K562 (cell line): ENCODE data around the gene CTTNBP2NL. TPM values are rescaled to one million over a fixed set of nuclear protein-coding genes. Genes with fewer than 3 reads are reported as not detected.

ENCODE experiments used
- ATAC-seq: fragments of 200-7000 bp; cut with Tn5 transposase; 3 replicates; pipeline ENCODE4 v1.9.1; 2020; ENCODE audit warnings: moderate library complexity
- BruUV-seq: library from RNA; stranded (reverse); fragments of 400-500 nt; replicated peaks from 2 replicates; lab custom pipeline; 2021; lab: Mats Ljungman, UMichigan
- CTCF ChIA-PET: fragments of 300-600 bp; formaldehyde crosslinking; extraction: SDS; loops from one replicate; lab custom pipeline; 2021; ENCODE audit warnings: low intra/inter-chr PET ratio; lab: Yijun Ruan, JAX
- POLR2A ChIA-PET: fragments of 300-600, 350-650 bp; sonication (Branson Sonifier 250); formaldehyde crosslinking; extraction: SDS; loops from one replicate; lab custom pipeline; 2021; ENCODE audit warnings: antibody characterized with exemption, inconsistent platforms; lab: Yijun Ruan, JAX
- DNase-seq, 4 experiments: peaks; one replicate each; pipeline versions ENCODE4 v3.0.0 to v3.0.0-alpha.2; 2011 to 2018; ENCODE audit warnings: low spot score in 3 of 4, mixed read lengths in 3 of 4; ENCODE audit errors: extremely low read depth in 1 of 4
- FAIRE-seq: peaks from 2 replicates; lab custom pipeline; 2011; peaks lifted over from hg19 to GRCh38; lab: Jason Lieb, UNC
- H2AFZ ChIP-seq: 2 replicates; pipeline ENCODE4 v1.6.0; 2011; ENCODE audit warnings: low read depth, low read length, control low read depth, inconsistent platforms
- H3K27ac ChIP-seq: fragments of 200-600 bp; 3 replicates; pipeline ENCODE4 v1.8.0; 2011; ENCODE audit warnings: low read depth, mild to moderate bottlenecking, control low read depth, inconsistent platforms, low read length, moderate library complexity, mixed read lengths; ENCODE audit errors: extremely low read depth
- H3K27me3 ChIP-seq, 2 experiments: fragments of 300-600 bp in 1 of 2; 2 replicates in 1 of 2; 3 replicates in 1 of 2; pipeline versions ENCODE4 v1.6.0 to v1.8.0; 2011; ENCODE audit warnings: inconsistent platforms in 2 of 2, low read length in 2 of 2, mild to moderate bottlenecking in 1 of 2, mixed read lengths in 1 of 2, moderate library complexity in 1 of 2; ENCODE audit not compliant: control insufficient read depth in 2 of 2, insufficient read depth in 2 of 2
- H3K36me3 ChIP-seq: fragments of 300-600 bp; 3 replicates; pipeline ENCODE4 v1.8.0; 2011; ENCODE audit warnings: mild to moderate bottlenecking, low read length, inconsistent platforms; ENCODE audit not compliant: control insufficient read depth, insufficient read depth
- H3K4me1 ChIP-seq, 2 experiments: fragments of 200-600 bp in 1 of 2; replicated peaks in 1 of 2; 2 replicates in 1 of 2; 3 replicates in 1 of 2; pipeline versions ENCODE4 v1.5.1 to v1.8.0; 2011; ENCODE audit warnings: inconsistent platforms in 2 of 2, low read length in 2 of 2, mild to moderate bottlenecking in 1 of 2, mixed read lengths in 1 of 2, moderate library complexity in 1 of 2; ENCODE audit not compliant: control insufficient read depth in 2 of 2, insufficient read depth in 2 of 2
- H3K4me2 ChIP-seq: 2 replicates; pipeline ENCODE4 v1.6.1; 2011; ENCODE audit warnings: low read length, control low read depth, inconsistent platforms, mixed read lengths; ENCODE audit not compliant: insufficient read depth
- H3K4me3 ChIP-seq: fragments of 200-600 bp; sonication (generic), shearing (Covaris generic); 2 replicates; pipeline ENCODE4 v1.5.1; 2016; ENCODE audit warnings: control low read depth, inconsistent platforms
- H3K79me2 ChIP-seq: fragments of 200-600 bp; 3 replicates; pipeline ENCODE4 v1.8.0; 2011; ENCODE audit warnings: low read length, inconsistent platforms; ENCODE audit not compliant: control insufficient read depth, insufficient read depth
- H3K9ac ChIP-seq, 2 experiments: 2 replicates each; pipeline versions ENCODE4 v1.6.0 to v1.6.1; 2011; ENCODE audit warnings: low read depth in 2 of 2, low read length in 2 of 2, control low read depth in 1 of 2, inconsistent platforms in 1 of 2, mild to moderate bottlenecking in 1 of 2, mixed read lengths in 1 of 2; ENCODE audit not compliant: insufficient read depth in 1 of 2
- H3K9me1 ChIP-seq: one replicate; pipeline ENCODE4 v1.6.0; 2011; ENCODE audit warnings: inconsistent platforms, mild to moderate bottlenecking, low read length, moderate library complexity; ENCODE audit not compliant: control insufficient read depth, insufficient read depth
- H3K9me3 ChIP-seq: replicated peaks from 2 replicates; pipeline ENCODE4 v1.5.1; 2011; ENCODE audit warnings: low read depth, low read length, inconsistent platforms; ENCODE audit not compliant: control insufficient read depth, insufficient read depth
- H4K20me1 ChIP-seq: replicated peaks from 2 replicates; pipeline ENCODE4 v1.6.1; 2011; ENCODE audit warnings: low read length, inconsistent platforms, mixed read lengths; ENCODE audit not compliant: control insufficient read depth, insufficient read depth
- ELF4 ChIP-seq: fragments of 450-650 bp; formaldehyde crosslinking; IDR thresholded peaks from 2 replicates; pipeline ENCODE4 v1.4.0; 2022; ENCODE audit warnings: missing genetic modification characterization
- ERF ChIP-seq: fragments of 450-650 bp; formaldehyde crosslinking; IDR thresholded peaks from 2 replicates; pipeline ENCODE4 v1.4.0; 2020; ENCODE audit warnings: mild to moderate bottlenecking, mixed read lengths
- GABPB2 ChIP-seq: fragments of 250-450 bp; sonication (Bioruptor Pico); conservative IDR thresholded peaks from 2 replicates; pipeline ENCODE4 v1.5.1; 2021; ENCODE audit warnings: mild to moderate bottlenecking
- HOXB6 ChIP-seq: fragments of 250-450 bp; sonication (Bioruptor Pico); IDR thresholded peaks from 2 replicates; pipeline ENCODE4 v1.5.1; 2022; ENCODE audit warnings: mild to moderate bottlenecking, borderline replicate concordance
- LCOR ChIP-seq: sonication (generic); formaldehyde crosslinking; IDR thresholded peaks from 2 replicates; pipeline ENCODE4 v1.8.0; 2022; ENCODE audit warnings: mild to moderate bottlenecking, missing genetic modification reagents
- MIER1 ChIP-seq: fragments of 450-650 bp; IDR thresholded peaks from 2 replicates; pipeline ENCODE4 v1.6.1; 2016; ENCODE audit warnings: antibody characterized with exemption, mild to moderate bottlenecking, low read depth
- NCOR1 ChIP-seq: fragments of 450-650 bp; IDR thresholded peaks from 2 replicates; pipeline ENCODE4 v1.6.1; 2016; ENCODE audit warnings: mild to moderate bottlenecking, moderate library complexity
- RBM15 ChIP-seq: fragments of 200-400 bp; formaldehyde crosslinking; IDR thresholded peaks from 2 replicates; pipeline ENCODE4 v1.6.1; 2018; ENCODE audit warnings: mild to moderate bottlenecking, low read length, moderate library complexity; ENCODE audit not compliant: insufficient read depth
- RNF2 ChIP-seq: sonication (generic); IDR thresholded peaks from 2 replicates; pipeline ENCODE4 v1.6.1; 2016
- SREBF1 ChIP-seq: fragments of 150-350 bp; IDR thresholded peaks from 2 replicates; pipeline ENCODE4 v1.6.1; 2014; ENCODE audit warnings: antibody characterized with exemption, low read depth, low read length, borderline replicate concordance
- TGIF2 ChIP-seq: sonication (generic); formaldehyde crosslinking; IDR thresholded peaks from 2 replicates; pipeline ENCODE4 v1.8.1; 2022; ENCODE audit warnings: mild to moderate bottlenecking, missing genetic modification reagents, moderate library complexity
- ZNF277 ChIP-seq: fragments of 250-450 bp; sonication (Bioruptor Pico); IDR thresholded peaks from 2 replicates; pipeline ENCODE4 v1.8.0; 2022; ENCODE audit warnings: inconsistent platforms, mild to moderate bottlenecking, moderate library complexity, borderline replicate concordance
- ZNF3 ChIP-seq: fragments of 250-450 bp; sonication (Bioruptor Pico); IDR thresholded peaks from 2 replicates; pipeline ENCODE4 v1.5.0; 2021; ENCODE audit warnings: mild to moderate bottlenecking, moderate library complexity
- ZNF384 ChIP-seq: IDR thresholded peaks from 2 replicates; pipeline ENCODE4 v1.6.1; 2012; ENCODE audit warnings: low read depth, low read length, improper control_type of control experiment
- ZNF431 ChIP-seq: sonication (generic); formaldehyde crosslinking; IDR thresholded peaks from 2 replicates; pipeline ENCODE4 v1.8.0; 2022; ENCODE audit warnings: mild to moderate bottlenecking, missing genetic modification reagents
- ZNF561 ChIP-seq: fragments of 450-650 bp; formaldehyde crosslinking; conservative IDR thresholded peaks from 2 replicates; pipeline ENCODE4 v1.4.0; 2020; ENCODE audit warnings: mild to moderate bottlenecking, moderate library complexity
- ZNF592 ChIP-seq: fragments of 450-650 bp; IDR thresholded peaks from 2 replicates; pipeline ENCODE4 v1.6.1; 2017; ENCODE audit warnings: antibody characterized with exemption, mild to moderate bottlenecking
- WGBS: fragments of 100-300 bp; shearing (Covaris generic); methylation state at CpG from one replicate; pipeline ENCODE4 v1.1.6; 2016; ENCODE audit warnings: low coverage, mixed read lengths; ENCODE audit not compliant: insufficient coverage; ENCODE audit errors: missing lambda C conversion rate; 5-methylcytosine and 5-hydroxymethylcytosine counted together
- in situ Hi-C: fragments of 300-500 bp; cut with MboI; formaldehyde crosslinking; loops from 4 replicates; pipeline ENCODE4 v1.15.0; 2018; ENCODE audit warnings: inconsistent platforms, mixed read lengths
- intact Hi-C: fragments of 100-400 bp; cut with micrococcal nuclease; formaldehyde crosslinking; loops from 2 replicates; pipeline ENCODE4 v1.14.2; 2022
- polyA plus RNA-seq, 8 experiments: library from polyadenylated mRNA; depleted of rRNA in 4 of 8; stranded (reverse) in 5 of 8; unstranded in 3 of 8; fragments of >200 nt; fragmentation: Nextera tagmentation in 2 of 8; fragmentation: Illumina TruSeq in 1 of 8; extraction: Ambion mirVana in 2 of 8; extraction: Trizol in 1 of 8; gene quantifications; 2 replicates each; pipeline versions ENCODE4 v1.2.1 to v1.2.3, GENCODE V29; 2011 to 2014; ENCODE audit warnings: inconsistent platforms in 1 of 8, missing spikeins in 1 of 8
- total RNA-seq, 7 experiments: library from RNA; depleted of rRNA in 6 of 7; stranded (reverse); fragments of >200 nt in 6 of 7; fragmentation: Illumina TruSeq in 2 of 7; extraction: Trizol in 2 of 7; gene quantifications; 2 replicates each; pipeline versions ENCODE4 v1.2.1 to v1.2.3, GENCODE V29; 2011 to 2021; ENCODE audit warnings: low replicate concordance in 1 of 7

CTTNBP2NL gene
- total and polyA plus RNA-seq, 9 of the 15 experiments (the other 6 are each of a cell fraction or from before 2014, with no cell fraction given), result 0.27 to 1.4 (median 0.62) TPM

GRCh38 chr1:112504661-112505399 lies 108.8 kb downstream of the CTTNBP2NL start:
- POLR2A ChIA-PET, result interaction anchor here (0.6 to 1.0 kb wide), 3 partner anchors 9 to 411 kb away, joined by 3 to 4 read pairs (median 3); no protein-coding TSS in a partner anchor
- no peak overlapping the region for H3K9ac ChIP-seq
- H3K79me2 ChIP-seq, result no peaks in the 10 kb centered on the region
- no peaks in the 10 kb centered on the region for H3K36me3 ChIP-seq
- no peaks in the 10 kb centered on the region for H3K9me1 ChIP-seq
- in situ Hi-C loops, result loop anchor here (5.0 kb wide), 1 partner anchor 202 kb away; the partner anchor contains the start of gene RHOC
- no peak overlapping the region for H3K4me2 ChIP-seq
- H3K27ac ChIP-seq, result no peak overlapping the region
- H3K4me3 ChIP-seq, result no peak overlapping the region
- 0 out of 2 replicates have a peak, but pooled peaks cover 4% of the 10 kb centered on the region for H4K20me1 ChIP-seq
- no peaks in the 10 kb centered on the region for H3K9me3 ChIP-seq
- TF ChIP-seq ZNF561 (no peak), MIER1 (no peak), ZNF592 (no peak), ZNF431 (CRISPR knock-in tag) (no peak), RBM15 (no peak), SREBF1 (no peak), RNF2 (no peak), ZNF277 (no peak), LCOR (CRISPR knock-in tag) (no peak), NCOR1 (no peak), ZNF3 (CRISPR knock-in tag) (no peak), TGIF2 (CRISPR knock-in tag) (no peak), ELF4 (CRISPR knock-in tag) (no peak), GABPB2 (CRISPR knock-in tag) (no peak), ZNF384 (no peak), ERF (CRISPR knock-in tag) (no peak), HOXB6 (CRISPR knock-in tag) (no peak)
- TF ChIP-seq, all 486 proteins: peak for 0
- no peak for FAIRE-seq
- WGBS, result under 1% methylated on average over 6 of the region's 6 CpGs
- Histone ChIP-seq H3K27me3 (peaks cover 46 to 88% of the 10 kb centered on the region in 2 experiments), H3K4me1 (peaks cover 0 to 34% of the 10 kb centered on the region in 2 experiments; a peak in 4 of 5 replicates), H2AFZ (no peak overlapping the region)
- ATAC-seq, result no peak
- no peak for DNase-seq
- CTCF ChIA-PET, result no interaction called here
- intact Hi-C loops, result no loop called here
- no TSS peak for BruUV-seq
